Bronchial epithelial cell (primary cell): ENCODE results near the gene SLCO4A1. TPM values are rescaled to one million over a fixed set of nuclear protein-coding genes. Genes with fewer than 3 reads are reported as not detected.

Experiments used
- DNase-seq: peaks from one replicate; pipeline ENCODE4 v3.0.0-alpha.2; 2010; ENCODE audit warnings: low read depth
- FAIRE-seq: peaks from 2 replicates; lab custom pipeline; 2011; peaks lifted over from hg19 to GRCh38; lab: Jason Lieb, UNC
- H3K27me3 ChIP-seq: 2 replicates; pipeline ENCODE4 v1.5.1; 2011; ENCODE audit warnings: low read length; ENCODE audit not compliant: control insufficient read depth, insufficient read depth
- H3K36me3 ChIP-seq: 2 replicates; pipeline ENCODE4 v1.5.1; 2011; ENCODE audit warnings: low read length; ENCODE audit not compliant: control insufficient read depth, insufficient read depth
- H3K4me3 ChIP-seq: 2 replicates; pipeline ENCODE4 v1.5.1; 2011; ENCODE audit warnings: mild to moderate bottlenecking, low read depth, low read length, control low read depth
- total RNA-seq: library from RNA; depleted of rRNA; stranded (reverse); fragments of >200 nt; gene quantifications from 2 replicates; pipeline ENCODE4 v1.2.1, GENCODE V29; 2014
- TF ChIP-seq, protein P1 (sequence below): IDR thresholded peaks from 2 replicates; pipeline ENCODE4 v1.5.1; 2011; ENCODE audit warnings: mild to moderate bottlenecking, moderate library complexity, low read length, control low read depth, inconsistent platforms; ENCODE audit not compliant: insufficient read depth, severe bottlenecking

The SLCO4A1 gene
- total RNA-seq, 1 donor from 2014 or later = 1.6 TPM

DNA sequence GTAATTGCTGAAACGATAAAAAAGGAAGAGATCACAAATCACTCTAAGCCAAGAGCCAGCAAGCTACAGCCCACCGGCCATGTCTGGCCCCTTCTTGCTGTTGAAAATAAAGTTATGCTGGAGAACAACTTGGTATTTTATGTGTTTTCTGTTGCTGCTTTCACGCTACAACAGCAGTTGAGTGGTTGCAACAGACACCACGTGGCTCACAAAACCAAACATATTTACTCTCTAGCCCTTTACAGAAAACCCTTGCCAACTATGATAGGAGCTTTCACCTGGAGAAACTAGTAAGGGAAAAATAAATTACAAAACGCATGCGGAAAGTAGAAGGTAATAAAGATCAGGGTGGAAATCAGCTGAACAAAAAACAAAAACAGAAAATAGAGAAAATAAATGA, 41.1 kb upstream of the SLCO4A1 start:
- Histone ChIP-seq H3K4me3 (no peak overlapping the region), H3K27me3 (peaks cover 3% of the 10 kb centered on the region), H3K36me3 (no peaks in the 10 kb centered on the region)
- DNase-seq = no peak
- no peak for FAIRE-seq
- TF ChIP-seq, protein P1, sequence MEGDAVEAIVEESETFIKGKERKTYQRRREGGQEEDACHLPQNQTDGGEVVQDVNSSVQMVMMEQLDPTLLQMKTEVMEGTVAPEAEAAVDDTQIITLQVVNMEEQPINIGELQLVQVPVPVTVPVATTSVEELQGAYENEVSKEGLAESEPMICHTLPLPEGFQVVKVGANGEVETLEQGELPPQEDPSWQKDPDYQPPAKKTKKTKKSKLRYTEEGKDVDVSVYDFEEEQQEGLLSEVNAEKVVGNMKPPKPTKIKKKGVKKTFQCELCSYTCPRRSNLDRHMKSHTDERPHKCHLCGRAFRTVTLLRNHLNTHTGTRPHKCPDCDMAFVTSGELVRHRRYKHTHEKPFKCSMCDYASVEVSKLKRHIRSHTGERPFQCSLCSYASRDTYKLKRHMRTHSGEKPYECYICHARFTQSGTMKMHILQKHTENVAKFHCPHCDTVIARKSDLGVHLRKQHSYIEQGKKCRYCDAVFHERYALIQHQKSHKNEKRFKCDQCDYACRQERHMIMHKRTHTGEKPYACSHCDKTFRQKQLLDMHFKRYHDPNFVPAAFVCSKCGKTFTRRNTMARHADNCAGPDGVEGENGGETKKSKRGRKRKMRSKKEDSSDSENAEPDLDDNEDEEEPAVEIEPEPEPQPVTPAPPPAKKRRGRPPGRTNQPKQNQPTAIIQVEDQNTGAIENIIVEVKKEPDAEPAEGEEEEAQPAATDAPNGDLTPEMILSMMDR = no peak

DNA sequence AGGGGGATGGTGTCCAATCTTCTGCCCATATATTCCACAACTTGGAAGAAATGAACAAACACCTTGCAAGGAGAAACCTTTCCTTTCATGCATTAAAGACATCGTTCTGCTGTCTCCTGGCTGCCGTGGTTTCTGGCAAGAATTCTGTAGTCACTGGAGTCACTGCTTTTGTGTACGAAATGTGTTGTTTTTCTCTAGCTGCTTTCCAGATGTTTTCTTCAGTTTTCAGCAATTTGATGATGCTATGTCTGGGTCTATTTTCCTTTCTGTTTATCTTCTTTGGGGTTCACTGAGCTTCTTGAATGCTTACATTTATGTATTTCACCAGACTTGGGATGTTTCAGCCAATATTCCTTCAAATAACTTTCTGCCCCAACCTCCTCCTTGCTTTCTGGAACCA, 40.6 kb upstream of the SLCO4A1 start:
- Histone ChIP-seq H3K36me3 (no peaks in the 10 kb centered on the region), H3K27me3 (peaks cover 3% of the 10 kb centered on the region), H3K4me3 (no peak overlapping the region)
- TF ChIP-seq, protein P1 = no peak
- FAIRE-seq = no peak
- DNase-seq = no peak

DNA sequence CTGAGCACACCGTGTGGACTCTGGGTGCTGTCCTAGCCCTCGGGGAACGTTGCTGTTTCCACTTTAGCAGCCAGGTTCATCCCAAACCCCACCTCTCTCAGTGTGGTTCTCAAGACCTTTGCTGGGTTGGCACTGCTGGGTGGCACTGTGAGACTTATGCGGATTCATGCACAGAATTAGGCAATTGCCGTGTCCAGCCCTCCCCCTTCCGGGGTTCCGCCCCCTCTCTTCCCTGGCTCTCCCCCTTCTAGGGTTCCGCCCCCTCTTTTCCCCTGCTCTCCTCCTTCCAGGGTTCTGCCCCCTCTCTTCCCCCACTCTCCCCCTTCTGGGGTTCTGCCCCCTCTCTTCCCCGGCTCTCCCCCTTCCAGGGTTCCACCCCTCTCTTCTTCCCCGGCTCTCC, 39.8 kb upstream of the SLCO4A1 start:
- no peak for DNase-seq
- peak overlapping the region; percentile 21 for H3K4me3 ChIP-seq
- H3K27me3 ChIP-seq = peaks cover 4% of the 10 kb centered on the region

DNA sequence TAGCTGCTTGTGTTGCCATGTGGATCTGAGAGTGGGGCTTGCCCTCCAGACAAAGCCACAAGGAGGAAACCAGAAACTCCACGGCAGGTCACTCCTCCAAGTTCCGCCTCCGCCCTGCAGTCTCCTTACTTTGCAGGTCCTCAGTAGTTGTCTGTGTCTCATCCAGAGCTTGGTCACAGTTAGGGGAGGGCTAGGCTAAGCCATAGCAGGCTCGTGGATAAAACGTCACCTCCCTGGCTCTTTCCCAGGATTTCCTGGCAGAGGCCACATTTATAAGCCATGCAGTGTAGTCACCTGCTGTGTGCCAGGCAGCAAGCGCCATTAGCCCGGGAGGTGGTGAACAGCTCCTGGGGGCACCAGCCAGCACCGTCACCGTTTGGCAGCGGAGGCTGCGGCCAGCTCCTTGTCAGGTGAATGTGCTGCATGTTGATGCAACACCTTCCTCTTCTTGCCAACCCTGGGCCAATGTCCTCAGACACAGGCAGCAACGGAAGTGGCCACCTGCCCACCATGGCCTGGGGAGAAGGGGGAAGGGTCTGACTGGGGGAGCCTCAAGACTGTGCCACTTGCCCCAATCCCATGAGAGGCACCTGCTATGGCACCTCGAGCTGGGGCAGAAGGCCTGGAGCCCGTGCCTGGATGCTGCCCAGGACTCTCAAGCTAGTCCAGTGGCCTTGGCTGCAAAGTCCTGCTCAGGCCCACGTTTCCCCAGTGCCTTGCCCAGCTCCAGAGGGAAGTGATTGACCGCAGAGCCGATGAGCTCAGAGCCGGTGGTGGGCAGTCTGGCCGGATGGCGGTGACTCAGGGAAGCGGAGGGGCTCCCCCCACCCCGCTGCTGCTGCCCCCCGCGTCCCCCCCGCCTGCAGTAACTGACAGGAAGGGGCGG, 39.0 kb upstream of the SLCO4A1 start:
- FAIRE-seq (peak; percentile 18), DNase-seq (peak; percentile 28)
- Histone ChIP-seq H3K27me3 (peaks cover 4% of the 10 kb centered on the region), H3K36me3 (no peaks in the 10 kb centered on the region), H3K4me3 (peak overlapping the region; percentile 21)
- TF ChIP-seq, protein P1 = no peak

More for the DNA sequence above, 39.8 kb upstream of the SLCO4A1 start:
- no peak for FAIRE-seq
- H3K36me3 ChIP-seq = no peaks in the 10 kb centered on the region
- TF ChIP-seq, protein P1 = no peak

DNA sequence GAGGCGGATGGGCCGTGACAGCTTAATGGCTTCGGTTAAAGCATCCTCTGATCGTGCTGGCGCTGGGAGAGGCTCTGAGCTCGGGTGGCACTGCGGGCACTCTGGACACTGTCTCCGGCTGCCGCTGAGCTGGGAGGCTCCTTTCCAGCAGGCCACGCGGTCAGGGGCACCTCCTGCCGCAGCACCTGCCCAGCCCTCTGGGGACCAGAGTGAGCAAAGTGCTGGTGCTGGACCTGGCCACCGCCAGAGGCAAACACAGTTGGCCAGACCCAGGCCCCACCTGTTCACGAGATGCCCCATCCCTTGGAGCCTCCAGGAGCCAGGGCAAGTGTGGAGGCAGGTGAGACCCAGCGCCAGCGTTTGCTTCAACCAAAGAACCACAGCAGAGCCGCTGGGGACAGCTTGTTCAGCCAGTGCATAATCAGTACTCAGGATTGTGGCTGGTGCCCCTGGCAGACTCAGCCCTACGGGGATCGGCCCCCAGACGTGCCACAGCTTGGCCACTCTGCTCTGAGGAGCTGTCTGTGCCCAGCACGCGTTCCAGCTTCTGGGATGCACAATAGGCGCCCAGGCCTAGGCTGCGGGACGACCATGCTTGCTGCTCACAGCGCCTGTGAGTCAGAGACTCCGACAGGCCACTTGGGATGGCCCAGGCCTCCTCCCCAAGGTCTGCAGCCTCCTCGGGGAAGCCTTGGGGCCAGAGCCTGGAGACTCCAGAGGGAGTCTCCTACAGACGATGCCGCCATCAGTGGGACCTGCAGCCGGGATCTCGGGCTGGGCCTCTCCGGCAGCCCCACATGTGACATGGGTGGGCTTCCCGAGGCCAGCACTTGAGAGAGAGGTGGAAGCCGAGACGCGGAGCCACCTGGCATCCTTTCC, 38.2 kb upstream of the SLCO4A1 start:
- Histone ChIP-seq H3K27me3 (peaks cover 4% of the 10 kb centered on the region), H3K36me3 (no peaks in the 10 kb centered on the region), H3K4me3 (no peak overlapping the region)
- TF ChIP-seq, protein P1 = no peak
- no peak for FAIRE-seq
- DNase-seq = no peak
